ENCODE results near the gene OMA1.
"Not testable (repeated sequence)": the region's sequence is repeated elsewhere in the genome, so short reads cannot be mapped to it uniquely, and the experiment has no call there.

OMA1 gene

GRCh38 chr1:58585166-58585565 lies 38.6 kb upstream of the OMA1 start:
- ATAC-seq, result peak; percentile 21

DNA sequence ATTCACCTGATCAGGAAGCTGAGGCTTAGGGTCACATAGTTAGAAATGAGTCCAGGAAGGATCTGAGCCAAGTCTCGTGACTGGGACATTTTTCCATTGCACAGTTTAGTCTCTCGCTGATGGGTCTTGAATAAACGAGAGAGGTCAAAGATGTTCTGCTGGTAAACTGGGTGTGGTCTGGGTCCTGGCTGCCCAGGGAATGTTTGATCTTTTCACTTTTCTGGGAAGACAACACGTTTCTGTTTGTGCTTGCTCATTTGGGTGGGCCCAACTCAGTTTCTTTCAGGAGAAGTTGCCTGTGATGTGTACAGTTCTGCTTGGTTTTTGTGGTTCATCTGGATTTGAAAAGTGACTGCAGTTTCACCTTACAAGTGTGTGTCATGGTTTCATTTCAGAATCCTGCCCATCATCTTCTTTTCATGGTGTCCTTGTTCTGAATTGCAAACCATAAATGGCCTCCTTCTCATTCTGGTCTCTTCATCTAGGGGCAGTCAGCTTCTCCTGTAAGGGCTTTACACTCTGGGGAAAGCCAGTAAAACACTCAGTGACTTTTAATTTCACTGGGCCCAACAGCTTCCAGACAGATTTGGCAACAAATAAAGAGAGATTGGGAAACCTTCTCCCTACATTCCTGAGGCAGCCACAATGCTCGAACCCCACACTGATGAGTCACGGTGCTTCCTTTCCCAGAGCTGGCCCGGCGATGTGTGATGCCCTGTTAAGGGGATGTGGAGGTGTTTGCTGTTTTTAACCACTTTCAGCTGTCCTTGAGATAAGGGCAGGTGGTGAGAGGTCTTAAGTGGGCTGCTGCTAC lies 37.8 kb upstream of the OMA1 start:
- no peak for TF ChIP-seq TOX (CRISPR knock-in tag; IDR thresholded peaks at IDR 0.05; ENCODE audit: borderline replicate concordance)
- peak; percentile 61 for TF ChIP-seq ISL1 (CRISPR knock-in tag; IDR thresholded peaks at IDR 0.05)
- ATAC-seq, result peak; percentile 92

More at GRCh38 chr1:58585166-58585565, 38.6 kb upstream of the OMA1 start:
- no peak for TF ChIP-seq CSDC2 (CRISPR knock-in tag; IDR thresholded peaks at IDR 0.05)
- TF ChIP-seq SNAI2 (CRISPR knock-in tag; IDR thresholded peaks at IDR 0.05), result no peak
- no peak for TF ChIP-seq TCF4 (CRISPR knock-in tag; IDR thresholded peaks at IDR 0.05; ENCODE audit: borderline replicate concordance)
- no peak for TF ChIP-seq BACH2 (CRISPR knock-in tag; IDR thresholded peaks at IDR 0.05; ENCODE audit: borderline replicate concordance)
- TF ChIP-seq TOX (CRISPR knock-in tag; IDR thresholded peaks at IDR 0.05; ENCODE audit: borderline replicate concordance), result no peak
- TF ChIP-seq ZFP3 (CRISPR knock-in tag; IDR thresholded peaks at IDR 0.05), result no peak
- TF ChIP-seq ISL1 (CRISPR knock-in tag; IDR thresholded peaks at IDR 0.05), result no peak
- TF ChIP-seq, protein P1, sequence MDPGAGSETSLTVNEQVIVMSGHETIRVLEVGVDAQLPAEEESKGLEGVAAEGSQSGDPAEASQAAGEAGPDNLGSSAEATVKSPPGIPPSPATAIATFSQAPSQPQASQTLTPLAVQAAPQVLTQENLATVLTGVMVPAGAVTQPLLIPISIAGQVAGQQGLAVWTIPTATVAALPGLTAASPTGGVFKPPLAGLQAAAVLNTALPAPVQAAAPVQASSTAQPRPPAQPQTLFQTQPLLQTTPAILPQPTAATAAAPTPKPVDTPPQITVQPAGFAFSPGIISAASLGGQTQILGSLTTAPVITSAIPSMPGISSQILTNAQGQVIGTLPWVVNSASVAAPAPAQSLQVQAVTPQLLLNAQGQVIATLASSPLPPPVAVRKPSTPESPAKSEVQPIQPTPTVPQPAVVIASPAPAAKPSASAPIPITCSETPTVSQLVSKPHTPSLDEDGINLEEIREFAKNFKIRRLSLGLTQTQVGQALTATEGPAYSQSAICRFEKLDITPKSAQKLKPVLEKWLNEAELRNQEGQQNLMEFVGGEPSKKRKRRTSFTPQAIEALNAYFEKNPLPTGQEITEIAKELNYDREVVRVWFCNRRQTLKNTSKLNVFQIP (CRISPR knock-in tag; IDR thresholded peaks at IDR 0.05; ENCODE audit: borderline replicate concordance, low read depth), result no peak
- TF ChIP-seq ZFP30 (CRISPR knock-in tag; IDR thresholded peaks at IDR 0.05), result no peak
- TF ChIP-seq PPARA (CRISPR knock-in tag; IDR thresholded peaks at IDR 0.05; ENCODE audit: borderline replicate concordance), result no peak
- no peak for TF ChIP-seq OSR1 (CRISPR knock-in tag; IDR thresholded peaks at IDR 0.05)
- no peak for TF ChIP-seq ZC3H10 (CRISPR knock-in tag; IDR thresholded peaks at IDR 0.05)
- TF ChIP-seq CSRNP3 (CRISPR knock-in tag; IDR thresholded peaks at IDR 0.05), result no peak
- no peak for TF ChIP-seq RARB (CRISPR knock-in tag; IDR thresholded peaks at IDR 0.05)
- TF ChIP-seq GLIS3 (CRISPR knock-in tag; IDR thresholded peaks at IDR 0.05), result no peak
- no peak for TF ChIP-seq ESRRG (CRISPR knock-in tag; IDR thresholded peaks at IDR 0.05)
- TF ChIP-seq ZNF565 (CRISPR knock-in tag; conservative IDR thresholded peaks at IDR 0.05; ENCODE audit: low read depth), result no peak

GRCh38 chr1:58583496-58583895 lies 37.0 kb upstream of the OMA1 start:
- TF ChIP-seq OSR1 (CRISPR knock-in tag; IDR thresholded peaks at IDR 0.05) (no peak), ZC3H10 (CRISPR knock-in tag; IDR thresholded peaks at IDR 0.05) (no peak), CSDC2 (CRISPR knock-in tag; IDR thresholded peaks at IDR 0.05) (no peak), ARNTL (CRISPR knock-in tag; IDR thresholded peaks at IDR 0.05; ENCODE audit: borderline replicate concordance, low read depth) (no peak), CSRNP3 (CRISPR knock-in tag; IDR thresholded peaks at IDR 0.05) (no peak), ISL1 (CRISPR knock-in tag; IDR thresholded peaks at IDR 0.05) (no peak), TOX (CRISPR knock-in tag; IDR thresholded peaks at IDR 0.05; ENCODE audit: borderline replicate concordance) (no peak), GLIS3 (CRISPR knock-in tag; IDR thresholded peaks at IDR 0.05) (no peak)
- TF ChIP-seq, protein P1 (CRISPR knock-in tag; IDR thresholded peaks at IDR 0.05; ENCODE audit: borderline replicate concordance, low read depth), result no peak
- no peak for ATAC-seq

- not testable (repeated sequence) for ATAC-seq
These were observed 35.6 kb upstream of the OMA1 start for GRCh38 chr1:58582143-58582542.

DNA sequence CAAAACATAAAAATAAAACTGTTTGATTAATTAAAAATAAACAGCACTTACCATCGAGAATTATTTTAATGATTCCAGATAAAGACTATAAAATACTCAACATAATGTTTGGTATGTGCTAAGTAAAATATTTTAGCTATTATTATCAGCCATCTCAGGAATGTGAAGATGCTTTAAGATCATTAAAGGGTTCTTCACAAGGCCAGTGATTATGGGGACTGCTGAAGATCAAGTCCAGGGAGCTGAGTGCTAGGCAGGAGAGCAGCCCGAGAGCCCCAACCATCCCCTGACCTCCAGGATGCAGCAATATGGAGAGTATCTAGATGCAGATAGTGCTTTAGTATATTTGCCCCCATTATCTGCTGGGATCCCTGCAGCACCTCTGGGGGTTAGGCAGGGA lies 35.1 kb upstream of the OMA1 start:
- ATAC-seq, result no peak
- no peak for TF ChIP-seq ZNF565 (CRISPR knock-in tag; conservative IDR thresholded peaks at IDR 0.05; ENCODE audit: low read depth)
- peak; percentile 49 for TF ChIP-seq ISL1 (CRISPR knock-in tag; IDR thresholded peaks at IDR 0.05)
